Neural progenitor cell (in vitro differentiated cells): ENCODE measurements around the gene OR4F15. TPM values are rescaled to one million over a fixed set of nuclear protein-coding genes. Genes with fewer than 3 reads are reported as not detected.

Experiments used
- DNase-seq: peaks from one replicate; pipeline ENCODE4 v3.0.0-alpha.2; 2016; ENCODE audit warnings: low spot score
- H2AFZ ChIP-seq: fragments of 200-600 bp; sonication (generic); replicated peaks from 2 replicates; pipeline ENCODE4 v1.6.1; 2016; ENCODE audit warnings: antibody characterized with exemption
- H3F3A ChIP-seq: fragments of 200-600 bp; sonication (generic); 2 replicates; pipeline ENCODE4 v1.6.1; 2016; ENCODE audit warnings: antibody characterized with exemption, low read depth
- H3K27ac ChIP-seq: fragments of 200-600 bp; sonication (generic); 2 replicates; pipeline ENCODE4 v1.5.1; 2016; ENCODE audit warnings: mild to moderate bottlenecking
- H3K27me3 ChIP-seq: fragments of 200-600 bp; sonication (generic); 2 replicates; pipeline ENCODE4 v1.6.1; 2016; ENCODE audit warnings: mild to moderate bottlenecking, moderate library complexity
- H3K36me3 ChIP-seq: fragments of 200-600 bp; sonication (generic); 2 replicates; pipeline ENCODE4 v1.5.1; 2016
- H3K4me1 ChIP-seq: fragments of 200-600 bp; sonication (generic); 2 replicates; pipeline ENCODE4 v1.6.1; 2016; ENCODE audit warnings: mixed run types
- H3K4me2 ChIP-seq: fragments of 200-600 bp; sonication (generic); 2 replicates; pipeline ENCODE4 v1.6.1; 2016
- H3K4me3 ChIP-seq: fragments of 200-600 bp; sonication (generic); 2 replicates; pipeline ENCODE4 v1.5.1; 2016
- H3K79me2 ChIP-seq: fragments of 200-600 bp; sonication (generic); 2 replicates; pipeline ENCODE4 v1.6.1; 2016; ENCODE audit warnings: low read depth
- H3K9ac ChIP-seq: fragments of 200-600 bp; sonication (generic); 2 replicates; pipeline ENCODE4 v1.6.1; 2016
- H3K9me3 ChIP-seq: fragments of 200-600 bp; sonication (generic); 2 replicates; pipeline ENCODE4 v1.5.1; 2016; ENCODE audit warnings: low read depth
- H4K20me1 ChIP-seq: fragments of 200-600 bp; sonication (generic); 2 replicates; pipeline ENCODE4 v1.6.1; 2016; ENCODE audit warnings: low read depth
- H3K27ac Mint-ChIP-seq: 3 replicates; pipeline ENCODE4 v1.8.0; 2021; ENCODE audit warnings: mixed read lengths
- H3K27me3 Mint-ChIP-seq: 2 replicates; pipeline ENCODE4 v1.8.0; 2022; ENCODE audit warnings: low read depth, mild to moderate bottlenecking, inconsistent platforms, moderate library complexity, mixed read lengths; ENCODE audit not compliant: insufficient read depth
- H3K36me3 Mint-ChIP-seq: 3 replicates; pipeline ENCODE4 v1.8.0; 2021; ENCODE audit warnings: mixed read lengths
- H3K4me1 Mint-ChIP-seq: 3 replicates; pipeline ENCODE4 v1.8.0; 2021; ENCODE audit warnings: mixed read lengths
- H3K4me3 Mint-ChIP-seq: 3 replicates; pipeline ENCODE4 v1.8.0; 2021; ENCODE audit warnings: mild to moderate bottlenecking, moderate library complexity, mixed read lengths
- H3K9me3 Mint-ChIP-seq: 3 replicates; pipeline ENCODE4 v1.8.0; 2020; ENCODE audit warnings: mixed read lengths
- CTCF ChIP-seq: fragments of 200-600 bp; sonication (generic); IDR thresholded peaks from 2 replicates; pipeline ENCODE4 v1.5.1; 2017; ENCODE audit warnings: antibody characterized with exemption, mild to moderate bottlenecking
- EZH2 ChIP-seq: fragments of 200-600 bp; sonication (generic); IDR thresholded peaks from 2 replicates; pipeline ENCODE4 v1.6.1; 2017; ENCODE audit warnings: antibody characterized with exemption, mild to moderate bottlenecking, moderate library complexity
- EZH2phosphoT487 ChIP-seq: fragments of 200-600 bp; sonication (generic); IDR thresholded peaks from 2 replicates; pipeline ENCODE4 v1.6.1; 2017; ENCODE audit warnings: antibody characterized with exemption
- total RNA-seq: library from RNA; depleted of rRNA; stranded (reverse); fragments of >200 nt; gene quantifications from 2 replicates; pipeline ENCODE4 v1.2.3, GENCODE V29; 2015; ENCODE audit warnings: low replicate concordance

OR4F15 gene
- total RNA-seq, 1 donor from 2014 or later, result not detected

GRCh38 chr15:101810876-101811275 lies 1.1 kb upstream of the OR4F15 start:
- Histone ChIP-seq H3K4me1 (no peaks in the 10 kb centered on the region), H3K27ac (no peak overlapping the region), H3K27me3 (no peaks in the 10 kb centered on the region), H3K79me2 (no peaks in the 10 kb centered on the region), H3F3A (no peaks in the 10 kb centered on the region), H3K36me3 (no peaks in the 10 kb centered on the region), H3K9ac (no peak overlapping the region), H2AFZ (no peak overlapping the region), H4K20me1 (no peaks in the 10 kb centered on the region), H3K4me2 (no peak overlapping the region), H3K4me3 (no peak overlapping the region), H3K9me3 (no peaks in the 10 kb centered on the region)
- TF ChIP-seq EZH2phosphoT487 (no peak), CTCF (no peak), EZH2 (no peak)
- peaks cover 3% of the 10 kb centered on the region for H3K27me3 Mint-ChIP-seq
- no peak overlapping the region for H3K27ac Mint-ChIP-seq
- no peaks in the 10 kb centered on the region for H3K36me3 Mint-ChIP-seq
- peak; percentile 63 for DNase-seq
- no peaks in the 10 kb centered on the region for H3K9me3 Mint-ChIP-seq
- no peaks in the 10 kb centered on the region for H3K4me1 Mint-ChIP-seq
- H3K4me3 Mint-ChIP-seq, result no peak overlapping the region

GRCh38 chr15:101813803-101814534 lies 2.0 kb downstream of the OR4F15 start:
- H3K36me3 ChIP-seq, result no peaks in the 10 kb centered on the region
- Mint-ChIP-seq H3K27ac (no peak overlapping the region), H3K36me3 (no peaks in the 10 kb centered on the region), H3K27me3 (peaks cover 3% of the 10 kb centered on the region), H3K4me1 (no peaks in the 10 kb centered on the region), H3K9me3 (no peaks in the 10 kb centered on the region), H3K4me3 (no peak overlapping the region)
- H3K27ac ChIP-seq, result no peak overlapping the region
- no peaks in the 10 kb centered on the region for H4K20me1 ChIP-seq
- H3K4me2 ChIP-seq, result no peak overlapping the region
- no peak for DNase-seq
- H3K27me3 ChIP-seq, result no peaks in the 10 kb centered on the region
- no peak overlapping the region for H3K4me3 ChIP-seq
- H3K9ac ChIP-seq, result no peak overlapping the region
- no peaks in the 10 kb centered on the region for H3K4me1 ChIP-seq
- no peaks in the 10 kb centered on the region for H3F3A ChIP-seq
- no peak for TF ChIP-seq EZH2phosphoT487
- no peak for TF ChIP-seq CTCF
- no peak for TF ChIP-seq EZH2
- H2AFZ ChIP-seq, result no peak overlapping the region
- no peaks in the 10 kb centered on the region for H3K9me3 ChIP-seq
- no peaks in the 10 kb centered on the region for H3K79me2 ChIP-seq

- H3K27ac ChIP-seq, result no peak overlapping the region
- H3K9me3 ChIP-seq, result no peaks in the 10 kb centered on the region
- no peaks in the 10 kb centered on the region for H3K79me2 ChIP-seq
- no peaks in the 10 kb centered on the region for H3K36me3 ChIP-seq
- Mint-ChIP-seq H3K4me3 (no peak overlapping the region), H3K9me3 (peaks cover 3% of the 10 kb centered on the region), H3K27ac (no peak overlapping the region), H3K36me3 (no peaks in the 10 kb centered on the region), H3K27me3 (peaks cover 2% of the 10 kb centered on the region), H3K4me1 (no peaks in the 10 kb centered on the region)
- TF ChIP-seq CTCF, result no peak
- no peak for TF ChIP-seq EZH2
- TF ChIP-seq EZH2phosphoT487, result no peak
- H2AFZ ChIP-seq, result no peak overlapping the region
- no peak for DNase-seq
- H3K9ac ChIP-seq, result no peak overlapping the region
- H3F3A ChIP-seq, result no peaks in the 10 kb centered on the region
- H3K27me3 ChIP-seq, result no peaks in the 10 kb centered on the region
- no peak overlapping the region for H3K4me2 ChIP-seq
- no peak overlapping the region for H3K4me3 ChIP-seq
- H3K4me1 ChIP-seq, result no peaks in the 10 kb centered on the region
- no peaks in the 10 kb centered on the region for H4K20me1 ChIP-seq
Measured at GRCh38 chr15:101820781-101821180, 8.8 kb downstream of the OR4F15 start.
